SKM-1 treated with dmso at 0.1 percent for 144 hours (cell line): ENCODE data around the gene MAPT.
A peak's percentile ranks its signal among the peaks of the same experiment; 100 is the strongest.
"Not testable (repeated sequence)": the region's sequence is repeated elsewhere in the genome, so short reads cannot be mapped to it uniquely, and the experiment has no call there.

ENCODE experiments used
- DNase-seq: peaks from one replicate; lab custom pipeline; 2025; ENCODE audit not compliant: unreplicated experiment; lab: John Stamatoyannopoulos, UW

The MAPT gene

DNA sequence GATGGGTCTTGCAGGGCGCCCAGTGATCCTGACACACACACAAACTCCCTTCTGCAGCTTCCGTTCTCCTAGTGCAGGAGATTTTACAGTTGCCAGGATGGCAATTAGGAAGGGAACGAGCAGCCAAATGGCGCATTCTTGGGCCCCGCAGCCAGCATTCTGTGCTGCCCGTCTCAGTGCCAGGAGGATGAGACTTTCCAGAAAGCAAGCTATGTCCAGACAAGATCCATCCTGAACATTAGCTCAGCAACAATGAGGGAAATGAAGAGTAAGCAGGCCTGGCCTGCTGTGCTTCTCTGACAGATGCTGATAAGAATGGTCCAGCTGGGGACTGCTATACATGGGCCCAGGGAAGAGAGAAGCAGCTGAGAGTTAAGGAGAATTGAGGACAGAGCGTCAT is 33.2 kb upstream of the MAPT start:
- no peak for DNase-seq

DNA sequence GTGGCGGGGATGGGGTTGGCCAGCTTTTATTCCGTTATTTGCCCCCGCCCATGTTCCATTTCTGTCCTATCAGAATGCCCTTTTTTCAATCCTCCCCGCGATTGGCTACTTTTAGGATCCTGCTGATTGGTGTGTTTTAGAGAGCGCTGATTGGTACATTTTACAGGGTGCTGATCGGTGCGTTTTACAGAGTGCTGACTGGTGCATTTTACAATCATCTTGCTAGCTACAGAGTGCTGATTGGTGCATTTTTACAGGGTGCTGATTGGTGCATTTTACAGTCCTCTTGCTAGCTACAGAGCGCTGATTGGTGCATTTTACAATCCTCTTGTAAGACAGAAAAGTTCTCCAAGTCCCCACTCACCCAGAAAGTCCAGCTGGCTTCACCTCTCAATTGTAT is 32.2 kb upstream of the MAPT start:
- not testable (repeated sequence) for DNase-seq

DNA sequence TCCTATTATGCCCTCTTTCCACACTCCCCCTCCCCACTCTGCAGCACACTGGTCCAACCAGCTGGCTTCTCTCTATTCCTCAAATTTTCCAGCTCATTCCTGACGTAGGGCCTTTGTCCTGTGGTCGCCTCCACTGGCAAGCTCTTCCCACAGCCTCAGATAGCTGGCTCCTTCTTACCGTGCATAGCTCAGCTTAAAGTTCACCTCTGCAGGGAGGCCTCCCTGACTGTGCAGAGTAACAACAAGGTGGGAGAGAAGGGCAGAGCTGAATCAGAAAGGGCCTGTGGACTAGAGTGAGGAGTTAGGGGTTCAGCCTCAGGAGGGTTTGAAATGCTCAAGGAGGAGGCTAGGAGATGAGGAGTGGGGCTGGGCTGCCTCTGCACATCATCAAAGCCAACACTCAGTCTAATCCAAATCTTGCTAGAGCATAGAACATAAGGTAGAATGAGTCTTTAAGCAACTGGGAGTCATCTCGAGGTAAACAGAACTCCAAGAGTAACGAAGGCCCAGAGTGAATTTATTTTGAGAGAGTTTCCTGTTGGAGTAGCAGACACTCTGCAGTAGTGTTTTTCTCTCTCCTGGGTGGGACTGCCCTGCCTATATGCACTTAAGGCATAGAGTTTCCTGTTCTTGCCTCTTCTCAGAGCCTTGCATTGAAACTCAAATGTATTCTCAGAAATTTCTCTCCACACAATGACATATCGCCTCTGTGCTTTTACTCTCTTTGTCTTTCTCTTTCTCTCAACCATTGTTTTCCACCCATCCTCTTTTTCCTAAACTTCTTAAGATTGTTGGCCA is 30.3 kb upstream of the MAPT start:
- DNase-seq: no peak

DNA sequence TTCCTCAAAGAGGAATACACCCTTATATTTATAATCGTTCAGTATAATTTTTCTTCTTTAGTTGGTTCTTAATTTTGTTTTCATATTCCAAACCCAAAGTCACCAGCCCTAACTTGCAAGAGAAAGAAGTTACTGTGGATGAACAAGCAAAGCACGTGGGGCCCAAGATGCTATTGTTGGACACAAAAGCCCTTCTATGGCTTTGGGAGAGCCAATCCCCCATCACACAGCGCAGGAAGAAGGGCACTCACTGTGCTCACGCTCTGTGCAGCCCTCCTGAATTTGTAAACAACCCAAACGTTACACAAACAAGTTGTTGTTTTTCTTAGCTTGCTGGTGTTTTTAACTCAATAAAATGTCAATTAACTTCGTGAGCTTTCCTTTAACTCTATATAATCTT is 27.2 kb upstream of the MAPT start:
- DNase-seq: no peak

DNA sequence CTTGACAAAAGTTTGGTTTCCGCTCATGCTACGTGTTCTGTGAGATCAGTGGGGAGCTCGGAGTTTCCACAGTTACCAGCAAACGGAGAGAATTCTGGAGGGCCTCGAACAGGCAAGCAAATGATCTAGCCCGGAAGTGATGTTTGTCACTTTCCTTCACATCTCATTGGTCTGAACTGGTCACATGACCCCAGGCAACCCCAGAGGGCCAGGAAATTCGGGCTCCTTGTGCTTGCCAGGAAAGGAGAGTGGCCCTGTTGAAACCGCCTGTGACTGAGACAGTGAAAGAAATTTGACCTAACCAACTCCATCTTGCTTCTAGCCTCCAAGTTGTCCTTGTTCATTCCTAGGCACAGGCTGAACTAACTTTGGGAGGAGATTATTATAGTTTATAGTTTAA is 26.7 kb upstream of the MAPT start:
- DNase-seq: no peak

DNA sequence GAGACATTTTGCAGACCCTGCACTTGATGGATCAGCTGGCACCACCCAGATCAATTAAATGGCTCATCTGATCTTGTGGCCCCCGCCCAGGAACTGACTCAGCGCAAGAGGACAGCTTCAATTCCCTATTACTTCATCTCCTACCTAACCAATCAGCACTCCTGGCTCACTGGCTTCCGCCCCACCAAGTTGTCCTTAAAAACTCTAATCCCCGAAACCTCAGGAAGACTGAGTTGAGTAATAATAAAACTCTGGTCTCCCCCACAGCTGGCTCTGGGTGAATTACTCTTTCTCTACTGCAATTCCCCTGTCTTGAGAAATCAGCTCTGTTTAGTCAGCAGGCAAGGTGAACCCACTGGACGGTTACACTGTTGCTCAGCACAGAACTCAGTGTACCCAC is 26.1 kb upstream of the MAPT start:
- DNase-seq: peak; percentile 13

DNA sequence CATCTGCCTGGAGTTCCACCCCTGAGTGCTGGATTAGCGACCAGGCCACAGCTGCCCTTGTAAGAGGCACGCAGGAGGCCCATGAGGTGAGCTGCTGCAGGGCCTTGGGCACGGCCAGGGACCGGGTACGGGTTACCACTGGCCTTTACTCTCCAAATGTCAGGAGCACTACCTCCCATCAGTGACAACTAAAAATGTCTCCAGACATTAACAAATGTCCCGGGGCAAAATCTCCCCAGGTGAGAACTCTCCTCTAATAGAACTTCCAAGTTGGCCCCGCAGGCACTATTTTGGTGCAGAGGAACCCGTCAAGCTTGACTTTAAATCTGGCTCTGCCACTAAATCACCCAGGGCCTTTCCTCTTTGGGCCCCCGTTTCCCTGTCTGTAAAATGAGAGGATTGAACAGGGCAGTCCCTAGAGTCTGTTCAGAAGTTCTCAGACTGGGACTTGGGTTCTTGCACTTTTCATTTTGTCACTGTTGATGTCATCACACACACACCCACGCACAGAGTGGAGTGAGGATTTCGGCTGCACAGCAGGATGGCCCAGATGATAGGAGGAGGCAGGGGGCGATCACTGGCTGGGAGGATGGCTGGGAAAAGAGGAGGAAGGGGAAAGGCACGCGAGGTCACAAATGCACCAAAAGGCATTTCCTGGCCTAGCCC is 24.5 kb upstream of the MAPT start:
- DNase-seq: no peak

DNA sequence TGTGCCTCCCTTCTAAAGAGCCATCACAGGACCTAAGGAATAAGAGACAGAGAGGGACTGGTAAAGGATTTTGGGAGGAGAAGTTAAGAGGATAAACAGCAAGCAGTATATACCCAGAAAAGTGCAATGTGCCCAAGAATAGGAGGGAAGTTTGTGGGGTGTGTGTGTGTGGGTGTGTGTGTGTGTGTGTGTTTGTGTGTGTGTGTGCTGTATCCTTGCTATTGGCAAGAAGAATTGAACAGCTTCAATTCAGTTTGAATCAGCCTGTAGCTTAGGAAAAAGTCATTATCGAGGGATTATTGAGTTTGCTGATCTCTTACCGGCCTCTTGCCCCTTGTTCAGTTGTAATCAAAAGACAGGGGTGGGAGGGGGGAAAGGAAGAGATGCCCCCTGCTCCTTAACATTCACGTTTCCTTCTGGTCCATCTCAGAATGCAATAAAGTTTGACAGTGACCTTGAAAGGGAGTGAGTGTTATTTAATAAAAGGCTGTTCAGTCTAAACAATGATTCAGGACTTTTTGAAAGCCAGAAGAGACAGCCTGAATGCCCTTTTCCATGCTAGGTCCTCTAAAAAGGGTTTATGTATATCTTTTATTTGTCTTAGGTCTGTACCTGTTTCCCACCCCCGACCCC is 23.9 kb upstream of the MAPT start:
- DNase-seq: no peak

DNA sequence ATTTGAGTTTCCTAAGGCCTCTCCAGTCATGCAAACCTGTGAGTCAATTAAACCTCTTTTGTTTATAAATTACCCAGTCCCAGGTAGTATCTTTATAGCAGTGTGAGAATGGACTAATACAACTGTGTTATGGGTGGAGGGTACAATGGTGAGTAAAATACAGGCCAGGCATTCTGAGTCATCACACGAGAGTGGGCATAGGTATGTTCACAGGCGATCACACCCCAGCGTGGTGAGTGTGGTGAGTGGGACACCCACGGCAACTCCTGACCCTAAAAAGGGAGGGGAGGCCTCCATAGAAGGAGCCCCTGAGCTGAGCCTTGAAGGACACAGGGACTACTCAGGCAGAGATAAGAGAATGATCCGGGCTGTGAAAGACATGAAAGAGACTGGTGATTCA is 22.6 kb upstream of the MAPT start:
- DNase-seq: no peak

DNA sequence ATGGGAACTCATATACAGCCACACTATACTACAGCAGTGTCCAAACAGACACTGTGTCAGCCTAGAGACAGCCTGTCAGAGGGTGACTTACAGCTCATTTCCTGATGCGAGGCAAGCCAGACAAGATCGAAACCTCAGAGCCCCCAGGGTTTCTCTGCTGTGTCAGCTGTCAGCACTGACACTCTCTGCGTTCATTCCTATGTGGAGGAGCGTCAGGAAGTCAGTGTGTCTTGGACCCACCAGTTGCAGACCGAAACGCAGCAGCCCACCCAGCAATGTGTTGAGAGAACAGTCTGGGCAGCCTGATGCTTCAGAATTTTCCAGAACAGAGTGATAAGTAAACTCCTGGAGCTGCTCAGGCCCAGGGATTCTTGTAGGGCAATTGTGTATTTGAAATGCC is 20.6 kb upstream of the MAPT start:
- no peak for DNase-seq

DNA sequence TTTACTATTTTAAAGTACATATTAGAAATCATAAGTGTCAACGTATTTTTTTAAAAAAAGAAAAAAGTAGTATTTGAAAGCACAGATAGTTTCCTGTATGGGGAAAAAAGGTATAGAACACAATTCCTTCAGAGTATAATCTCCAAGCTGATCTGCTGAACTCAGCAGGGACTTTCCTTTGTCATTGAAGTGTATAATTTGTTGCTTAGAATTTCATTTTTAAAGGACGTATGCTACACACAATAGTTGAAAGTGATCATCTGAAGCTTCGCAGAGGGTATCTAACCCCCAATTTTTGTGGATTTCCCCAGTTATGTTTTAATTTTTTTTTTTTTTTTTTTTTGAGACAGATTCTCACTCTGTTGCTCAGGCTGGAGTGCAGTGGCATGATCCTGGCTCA is 20.2 kb upstream of the MAPT start:
- no peak for DNase-seq

DNA sequence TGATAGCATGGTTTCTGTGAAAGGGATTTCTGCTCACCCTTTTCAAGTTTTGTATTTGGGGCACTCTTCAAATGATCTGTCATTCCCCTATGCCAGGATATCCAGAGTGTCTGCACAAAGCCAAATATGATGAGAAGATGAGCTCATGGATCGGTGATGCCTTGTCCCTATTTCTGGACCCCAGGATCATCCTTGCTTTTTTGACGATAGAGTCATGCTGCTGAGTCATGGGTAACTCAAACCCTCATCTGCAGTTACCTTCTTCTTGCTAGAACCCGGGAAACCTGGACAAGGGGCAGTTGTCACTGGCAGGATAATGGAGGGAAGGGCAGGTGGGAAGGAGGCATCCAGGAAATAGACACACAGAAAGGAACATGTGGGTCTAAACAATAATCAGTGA is 17.8 kb upstream of the MAPT start:
- DNase-seq: no peak

DNA sequence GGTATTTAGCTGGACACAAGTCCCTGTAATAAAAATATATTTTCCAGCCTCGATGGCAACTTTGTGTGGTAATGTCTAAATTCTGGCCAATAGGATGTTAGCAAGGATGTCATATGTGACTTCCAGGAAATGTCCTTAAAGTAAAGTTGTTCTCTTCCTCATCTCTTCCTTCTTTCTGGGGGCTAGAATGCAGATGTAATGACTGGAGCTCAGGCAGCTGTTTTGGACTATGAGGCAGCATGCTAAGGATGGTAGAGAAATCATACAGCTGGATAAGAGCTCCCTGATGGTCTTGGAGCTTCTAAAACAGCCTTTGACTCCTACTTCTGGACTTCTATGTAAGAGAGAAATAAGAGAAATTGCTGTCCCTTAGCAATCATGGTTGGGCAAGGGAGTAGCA is 16.9 kb upstream of the MAPT start:
- DNase-seq: no peak

DNA sequence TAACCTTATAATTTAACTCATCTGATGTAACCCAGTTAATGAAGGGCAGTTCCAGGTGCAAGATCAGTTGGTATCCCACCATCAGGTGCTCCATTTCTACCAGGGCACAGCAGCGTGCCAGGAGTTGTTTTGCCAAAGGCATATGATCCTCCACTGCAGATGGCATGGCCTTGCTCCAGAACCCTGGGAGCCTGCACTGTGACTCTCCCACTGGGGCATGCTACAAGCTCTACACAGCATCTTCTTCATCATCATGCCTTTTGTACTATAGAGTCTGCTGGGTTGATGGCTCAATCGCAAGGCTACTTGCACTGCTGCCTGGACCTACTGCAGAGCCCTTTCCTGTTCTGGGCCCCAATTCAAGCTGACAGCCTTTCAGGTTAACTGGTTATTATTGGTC is 11.3 kb upstream of the MAPT start:
- no peak for DNase-seq

DNA sequence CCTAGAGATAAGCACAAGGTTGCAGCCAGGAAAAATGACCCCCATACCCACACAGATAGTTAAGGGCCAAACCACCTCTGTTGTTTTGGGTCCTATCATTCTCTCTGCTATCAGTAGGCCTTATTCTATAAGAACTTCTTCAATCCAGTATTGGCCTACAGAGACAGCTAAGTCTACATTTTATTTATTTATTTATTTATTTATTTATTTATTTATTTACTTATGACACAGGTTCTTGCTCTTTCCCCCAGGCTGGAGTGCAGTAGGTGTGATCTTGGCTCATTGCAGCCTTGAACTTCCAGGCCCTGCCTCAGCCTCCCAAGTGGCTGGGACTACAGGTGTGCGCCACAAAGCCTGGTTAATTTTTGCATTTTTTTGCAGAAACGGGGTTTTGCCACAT is 7.5 kb upstream of the MAPT start:
- DNase-seq: no peak

DNA sequence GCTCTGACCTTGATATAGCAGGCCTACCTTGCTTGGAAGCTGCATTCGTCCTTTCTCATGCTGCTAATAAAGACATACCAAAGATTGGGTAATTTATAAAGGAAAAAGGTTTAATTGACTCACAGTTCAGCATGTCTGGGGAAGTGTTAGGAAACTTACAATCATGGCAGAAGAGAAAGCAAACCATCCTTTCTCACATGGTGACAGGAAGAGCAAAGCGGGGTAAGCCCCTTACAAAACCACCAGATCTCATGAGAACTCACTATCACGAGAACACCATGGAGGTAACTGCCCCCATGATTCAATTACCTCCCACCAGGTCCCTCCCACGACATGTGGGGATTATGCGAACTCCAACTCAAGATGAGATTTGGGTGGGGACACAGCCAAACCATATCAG is 6.0 kb upstream of the MAPT start:
- no peak for DNase-seq

DNA sequence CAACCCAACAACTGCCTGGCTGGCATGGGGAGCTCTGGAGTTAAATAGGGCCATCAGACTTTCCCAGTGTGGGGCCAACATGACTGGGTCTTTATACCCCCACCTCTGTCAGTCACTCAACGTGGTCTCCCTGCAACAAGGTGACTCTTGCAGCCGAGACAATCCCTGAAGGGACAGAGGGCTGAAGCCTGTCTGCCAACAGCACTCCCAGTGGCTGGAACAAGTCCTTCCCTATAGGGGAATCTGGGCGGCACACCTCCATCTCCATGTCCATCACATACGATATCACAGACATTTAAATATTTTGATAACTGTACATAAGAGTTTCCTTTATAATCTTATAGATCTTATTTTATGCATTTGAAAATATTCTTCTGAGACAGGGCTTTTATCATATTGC is 4.8 kb upstream of the MAPT start:
- DNase-seq: no peak

DNA sequence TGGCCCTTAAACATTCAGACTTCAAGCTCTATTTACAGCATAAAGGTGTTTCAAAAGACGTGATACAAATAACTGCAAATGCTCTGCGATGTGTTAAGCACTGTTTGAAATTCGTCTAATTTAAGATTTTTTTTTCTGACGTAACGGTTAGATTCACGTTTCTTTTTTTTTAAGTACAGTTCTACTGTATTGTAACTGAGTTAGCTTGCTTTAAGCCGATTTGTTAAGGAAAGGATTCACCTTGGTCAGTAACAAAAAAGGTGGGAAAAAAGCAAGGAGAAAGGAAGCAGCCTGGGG is 681 bp upstream of the MAPT start:
- DNase-seq: no peak

DNA sequence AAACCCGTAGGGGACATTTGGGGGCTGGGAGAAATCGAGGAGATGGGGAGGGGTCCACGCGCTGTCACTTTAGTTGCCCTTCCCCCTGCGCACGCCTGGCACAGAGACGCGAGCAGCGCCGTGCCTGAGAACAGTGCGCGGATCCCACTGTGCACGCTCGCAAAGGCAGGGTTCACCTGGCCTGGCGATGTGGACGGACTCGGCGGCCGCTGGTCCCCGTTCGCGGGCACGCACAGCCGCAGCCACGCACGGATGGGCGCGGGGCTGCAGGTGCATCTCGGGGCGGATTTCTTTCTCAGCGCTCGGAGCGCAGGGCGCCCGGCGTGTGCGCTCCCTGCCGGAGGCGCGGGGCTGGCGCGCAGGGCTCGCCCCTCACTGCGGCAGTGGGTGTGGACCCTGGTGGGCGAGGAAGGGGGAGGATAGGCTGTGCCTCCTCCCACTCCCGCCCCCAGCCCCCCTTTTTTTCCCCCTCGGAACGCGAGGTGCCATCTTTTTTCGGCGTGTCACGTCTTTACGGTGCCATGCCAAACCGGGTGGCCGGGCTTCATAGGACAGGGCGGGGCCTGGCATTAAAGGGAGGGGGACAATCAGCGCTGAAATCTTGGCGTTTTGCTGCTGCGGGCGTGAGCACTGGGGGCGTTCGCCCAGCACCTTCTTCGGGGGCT is 1.1 kb downstream of the MAPT start:
- DNase-seq: no peak

DNA sequence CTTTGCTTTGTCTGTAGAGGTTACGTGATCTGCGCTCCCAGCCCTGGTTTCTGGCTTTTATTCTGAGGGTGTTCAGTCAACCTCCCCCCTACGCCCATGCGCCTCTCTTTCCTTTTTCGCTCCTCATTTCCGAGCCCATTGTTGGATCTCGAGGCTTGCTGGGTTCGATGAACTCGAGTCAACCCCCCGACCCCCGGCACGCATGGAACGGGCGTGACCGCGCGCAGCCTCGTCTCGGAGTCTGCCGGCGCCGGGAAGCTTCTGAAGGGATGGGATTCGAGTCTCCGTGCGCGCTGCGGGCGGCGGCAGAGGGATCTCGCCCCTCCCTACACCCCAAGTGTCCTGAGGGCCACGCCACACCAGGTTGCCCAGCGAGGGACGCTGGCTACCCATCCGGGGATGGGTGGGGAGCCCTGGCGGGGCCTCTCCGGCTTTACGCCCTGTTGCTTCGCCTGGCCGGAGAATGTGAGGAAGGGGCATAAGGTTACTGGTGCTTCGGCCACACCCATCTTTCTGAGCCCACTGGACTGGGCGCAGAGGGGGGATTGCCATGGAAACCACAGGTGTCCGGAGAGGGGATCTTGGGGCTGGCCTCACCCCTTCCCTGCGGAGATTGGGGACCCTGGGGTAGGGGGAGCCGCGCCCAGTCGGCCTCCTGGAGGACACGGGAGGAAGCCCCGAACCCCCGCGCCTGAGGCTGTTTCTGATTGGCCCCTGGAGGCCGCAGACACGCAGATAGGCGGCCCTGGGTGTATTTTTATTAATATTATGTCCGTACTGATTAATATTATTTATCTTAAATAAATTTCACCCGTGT is 1.8 kb downstream of the MAPT start:
- no peak for DNase-seq
